HT1080 (cell line): ENCODE measurements around the gene RAB26. TPM values are rescaled to one million over a fixed set of nuclear protein-coding genes. Genes with fewer than 3 reads are reported as not detected.
"Not testable (repeated sequence)": the region's sequence is repeated elsewhere in the genome, so short reads cannot be mapped to it uniquely, and the experiment has no call there.

Source experiments
- DNase-seq: peaks from one replicate; pipeline ENCODE4 v3.0.0-alpha.2; 2015; ENCODE audit warnings: low read depth
- polyA plus RNA-seq, 2 experiments: library from polyadenylated mRNA; depleted of rRNA; stranded (reverse); fragments of >200 nt; gene quantifications; 2 replicates each; pipeline ENCODE4 v1.2.3, GENCODE V29; 2015
- total RNA-seq: library from RNA; depleted of rRNA; stranded (reverse); fragments of >200 nt; shearing (Covaris generic); gene quantifications from 2 replicates; pipeline ENCODE4 v1.2.3, GENCODE V29; 2014; rRNA removed

Gene RAB26, protein sequence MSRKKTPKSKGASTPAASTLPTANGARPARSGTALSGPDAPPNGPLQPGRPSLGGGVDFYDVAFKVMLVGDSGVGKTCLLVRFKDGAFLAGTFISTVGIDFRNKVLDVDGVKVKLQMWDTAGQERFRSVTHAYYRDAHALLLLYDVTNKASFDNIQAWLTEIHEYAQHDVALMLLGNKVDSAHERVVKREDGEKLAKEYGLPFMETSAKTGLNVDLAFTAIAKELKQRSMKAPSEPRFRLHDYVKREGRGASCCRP
- 9.5 and 13.4 TPM in 2 replicates for total RNA-seq
- 5.8 TPM in 2 replicates for polyA plus RNA-seq (2015; cell fraction: cytosol; rRNA removed)
- polyA plus RNA-seq (2015; cell fraction: nucleus; rRNA removed) = 38.8 and 42.6 TPM in 2 replicates

- peak; percentile 82 for DNase-seq
Measured at GRCh38 chr16:2147981-2148671, at the start of gene RAB26. TSS of gene RAB26 (plus strand) at chr16:2148625. CDS start at chr16:2148784, 159 bp downstream.

GRCh38 chr16:2101581-2101980 lies 46.8 kb upstream of the RAB26 start:
- not testable (repeated sequence) for DNase-seq

DNA sequence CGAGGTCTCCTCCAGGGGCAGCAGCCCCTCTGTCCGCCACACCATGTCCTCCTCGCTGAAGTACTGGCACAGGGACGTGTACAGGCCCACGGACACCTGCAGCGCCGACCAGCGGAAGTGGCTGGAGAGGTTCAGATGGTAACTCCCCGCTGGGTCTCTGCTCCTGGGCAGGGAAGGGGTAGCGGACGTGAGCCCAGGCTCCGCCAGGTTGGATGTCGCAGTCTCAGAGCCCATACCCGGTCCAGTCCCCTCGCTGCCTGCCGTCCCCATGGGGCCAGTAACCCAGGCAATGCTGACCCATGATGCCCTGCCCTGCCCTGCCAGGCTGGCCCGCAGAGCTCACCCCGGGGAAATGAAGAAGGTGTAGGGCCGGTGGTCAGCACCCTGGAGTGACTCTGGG lies 46.0 kb upstream of the RAB26 start:
- no peak for DNase-seq

- DNase-seq = not testable (repeated sequence)
Measured at GRCh38 chr16:2104464-2104863, 44.0 kb upstream of the RAB26 start.

DNA sequence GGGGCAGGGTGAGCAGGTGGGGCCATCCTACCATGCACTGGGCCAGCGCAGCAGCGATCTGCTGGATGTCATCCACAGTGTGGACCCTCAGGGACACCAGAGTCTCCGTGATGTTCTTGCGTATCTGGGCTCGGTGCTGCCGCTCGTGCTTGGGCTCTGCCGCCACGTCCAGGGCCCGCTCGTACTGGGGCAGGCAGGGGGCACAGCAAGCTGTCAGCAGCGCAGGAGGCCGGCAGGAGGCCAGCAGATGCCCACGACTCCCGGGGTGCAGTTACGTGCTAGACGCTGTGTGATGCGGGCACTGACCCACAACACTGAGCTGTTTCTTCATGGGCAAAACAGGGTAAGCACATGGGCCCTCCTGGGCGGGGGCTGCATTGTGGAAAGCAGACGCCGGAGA lies 43.1 kb upstream of the RAB26 start:
- DNase-seq = not testable (repeated sequence)

DNA sequence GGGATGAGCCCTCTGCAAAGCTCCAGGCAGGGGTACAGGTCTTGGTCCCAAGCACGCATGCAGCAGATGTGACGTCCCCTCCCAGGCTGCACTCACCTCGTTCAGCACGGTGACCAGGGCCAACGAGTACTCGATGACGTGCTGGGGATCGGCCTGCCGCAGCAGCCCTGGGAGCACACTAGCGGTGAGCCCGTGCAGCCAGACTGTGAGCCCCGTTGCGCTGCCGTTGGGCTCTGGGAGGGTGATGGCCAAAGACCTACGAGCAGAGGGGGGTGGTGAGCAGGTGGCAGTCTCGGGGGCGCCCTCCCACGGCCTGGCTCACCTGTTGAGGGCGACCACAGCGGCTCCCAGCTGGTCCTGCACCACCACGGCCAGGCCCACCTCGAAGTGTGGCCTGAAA lies 42.7 kb upstream of the RAB26 start:
- not testable (repeated sequence) for DNase-seq

DNA sequence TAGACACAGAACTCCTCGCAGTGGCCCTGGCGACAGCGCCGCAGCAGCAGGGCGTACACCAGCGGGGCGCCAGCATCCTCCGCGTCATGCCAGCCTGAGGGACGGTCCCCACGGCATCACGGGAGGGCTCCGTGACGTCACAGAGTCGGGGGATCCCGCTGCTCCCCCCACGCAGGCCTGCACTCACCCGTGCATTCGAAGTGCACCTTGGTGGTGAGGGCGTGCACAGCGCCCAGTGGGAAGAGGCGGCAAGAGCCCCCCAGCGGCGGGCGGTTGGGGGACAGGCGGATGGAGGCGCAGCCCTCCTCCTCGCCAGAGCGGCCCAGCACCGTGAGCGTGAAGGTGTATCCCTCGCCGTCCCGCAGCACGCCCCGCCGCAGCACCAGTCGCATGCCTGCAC lies 42.2 kb upstream of the RAB26 start:
- not testable (repeated sequence) for DNase-seq

- DNase-seq = not testable (repeated sequence)
Measured at GRCh38 chr16:2107121-2107790, 41.2 kb upstream of the RAB26 start.

GRCh38 chr16:2107791-2108125 lies 40.7 kb upstream of the RAB26 start:
- not testable (repeated sequence) for DNase-seq

DNA sequence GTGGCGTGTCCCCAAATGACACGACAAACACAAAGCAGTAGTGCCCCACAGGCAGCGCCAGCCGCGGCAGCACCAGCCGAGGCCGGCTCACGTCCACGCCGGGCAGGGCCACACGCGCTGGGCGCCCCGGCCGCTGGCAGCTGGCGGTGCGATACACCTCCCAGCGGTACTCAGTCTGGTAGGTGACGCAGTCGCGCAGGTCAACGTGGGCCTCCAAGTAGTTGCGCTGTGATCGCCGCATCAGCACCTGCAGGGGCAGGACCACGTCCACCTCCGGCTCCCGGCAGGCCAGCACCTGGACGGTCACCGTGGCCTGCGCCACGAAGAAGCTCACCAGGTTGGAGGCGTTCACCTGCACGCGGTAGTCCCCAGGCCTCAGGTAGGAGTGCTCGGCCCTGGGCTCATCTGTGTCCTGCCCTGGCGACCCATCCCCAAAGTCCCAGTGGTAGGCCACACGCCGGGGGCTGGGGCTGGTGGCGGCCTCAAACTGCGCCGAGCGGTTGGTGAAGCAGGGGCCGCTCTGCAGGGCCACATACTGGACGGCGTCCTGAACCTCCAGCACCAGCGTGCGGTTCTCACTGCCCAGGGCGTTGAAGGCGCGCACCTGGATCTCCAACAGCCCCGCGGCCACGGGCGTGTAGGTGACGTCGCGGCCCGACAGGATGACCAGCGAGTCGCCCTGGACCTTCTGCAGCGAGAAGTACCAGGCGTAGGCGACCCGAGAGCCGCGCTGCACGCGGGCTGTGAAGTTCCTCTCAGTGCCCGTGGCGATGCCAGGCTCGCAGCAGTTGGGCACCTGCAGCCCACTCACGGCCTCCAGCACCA lies 39.8 kb upstream of the RAB26 start:
- not testable (repeated sequence) for DNase-seq

GRCh38 chr16:2109271-2109580 lies 39.2 kb upstream of the RAB26 start:
- DNase-seq = not testable (repeated sequence)

- not testable (repeated sequence) for DNase-seq
Measured at GRCh38 chr16:2109872-2110271, 38.6 kb upstream of the RAB26 start.

- not testable (repeated sequence) for DNase-seq
Measured at GRCh38 chr16:2110332-2111008, 38.0 kb upstream of the RAB26 start.

DNA sequence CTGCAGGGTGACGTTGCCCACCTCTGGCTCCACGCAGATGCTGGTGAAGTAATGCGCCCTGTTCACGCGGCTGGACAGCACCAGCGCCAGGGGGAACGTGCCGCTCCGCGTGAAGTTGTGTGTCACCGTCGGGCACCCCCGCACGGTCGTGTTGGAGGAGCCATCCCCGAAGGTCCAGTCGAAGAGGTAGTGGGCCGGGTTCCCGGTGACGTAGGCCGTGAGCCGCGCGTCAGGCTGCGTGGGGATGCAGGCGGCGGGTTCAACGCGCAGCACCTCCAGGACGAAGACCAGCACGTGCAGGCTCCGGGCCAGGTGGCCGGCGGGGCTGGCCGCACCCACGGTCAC lies 37.4 kb upstream of the RAB26 start:
- DNase-seq = not testable (repeated sequence)

DNA sequence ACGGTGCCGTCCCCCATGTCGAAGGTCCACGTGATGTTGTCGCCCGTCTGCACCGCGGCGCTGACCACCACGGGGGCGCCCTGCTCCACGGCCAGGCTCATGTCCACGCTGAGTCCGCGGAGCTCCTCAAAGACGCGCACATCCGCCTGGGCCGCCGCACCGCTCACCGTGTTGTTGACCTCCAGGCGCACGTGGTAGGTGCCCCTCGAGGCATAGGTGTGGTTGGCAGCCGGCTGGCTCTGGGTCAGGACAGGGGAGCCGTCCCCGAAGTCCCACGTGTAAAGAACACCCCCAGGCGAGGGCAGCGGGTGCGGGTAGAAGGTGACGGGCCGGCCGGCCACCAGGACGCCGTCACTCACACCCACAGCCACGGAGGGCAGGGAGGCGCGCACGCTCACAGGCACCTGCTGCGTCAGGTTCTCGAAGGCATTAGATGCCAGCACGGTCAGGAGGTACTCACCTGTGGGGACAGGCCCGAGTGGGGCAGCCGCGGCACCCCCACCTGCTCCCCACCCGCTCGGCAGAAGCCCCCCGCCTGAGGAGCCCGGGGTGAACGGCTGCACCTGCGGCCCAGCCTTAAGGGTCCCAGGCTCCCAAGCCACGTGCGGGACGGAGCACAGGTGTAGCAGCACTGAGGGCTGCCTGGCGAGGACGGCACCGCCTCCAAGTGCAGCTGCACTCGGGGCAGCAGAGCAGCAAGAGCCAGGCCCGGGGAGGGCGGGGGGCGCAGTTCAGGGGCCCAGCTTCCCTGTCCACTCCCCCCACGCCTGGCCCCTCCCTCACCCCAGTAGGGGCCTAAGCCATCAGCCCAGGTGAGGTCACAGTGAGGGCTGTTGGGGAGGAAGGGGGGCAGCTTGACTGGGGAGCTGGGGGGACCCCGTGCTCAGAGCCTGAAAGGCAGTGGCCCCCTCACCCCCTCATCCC lies 36.8 kb upstream of the RAB26 start:
- not testable (repeated sequence) for DNase-seq

- not testable (repeated sequence) for DNase-seq
Measured at GRCh38 chr16:2112539-2113106, 35.8 kb upstream of the RAB26 start.

DNA sequence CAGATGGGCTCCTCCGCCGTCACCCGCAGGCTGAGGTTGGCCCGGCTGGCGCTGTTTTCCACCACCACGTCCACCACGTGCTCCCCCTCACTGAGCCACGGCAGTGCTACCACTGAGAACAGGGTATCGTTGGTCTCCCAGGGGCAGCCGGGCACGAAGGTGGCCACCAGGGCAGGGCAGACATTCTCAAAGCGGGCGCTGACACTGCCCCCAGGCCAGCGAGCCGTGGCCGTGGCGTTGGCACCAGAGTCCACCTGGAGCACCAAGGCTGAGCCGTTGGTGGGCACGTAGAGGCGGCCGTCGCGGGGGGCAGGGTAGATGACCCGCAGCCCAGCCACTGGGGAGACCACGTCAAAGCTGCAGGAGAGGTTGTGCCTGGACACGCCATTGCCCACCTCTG lies 34.2 kb upstream of the RAB26 start:
- not testable (repeated sequence) for DNase-seq

- DNase-seq = not testable (repeated sequence)
Measured at GRCh38 chr16:2114885-2115590, 33.4 kb upstream of the RAB26 start.

- DNase-seq = no peak
Measured at GRCh38 chr16:2115591-2115973, 32.8 kb upstream of the RAB26 start.
